ENCODE measurements around the gene MC3R.

DNA sequence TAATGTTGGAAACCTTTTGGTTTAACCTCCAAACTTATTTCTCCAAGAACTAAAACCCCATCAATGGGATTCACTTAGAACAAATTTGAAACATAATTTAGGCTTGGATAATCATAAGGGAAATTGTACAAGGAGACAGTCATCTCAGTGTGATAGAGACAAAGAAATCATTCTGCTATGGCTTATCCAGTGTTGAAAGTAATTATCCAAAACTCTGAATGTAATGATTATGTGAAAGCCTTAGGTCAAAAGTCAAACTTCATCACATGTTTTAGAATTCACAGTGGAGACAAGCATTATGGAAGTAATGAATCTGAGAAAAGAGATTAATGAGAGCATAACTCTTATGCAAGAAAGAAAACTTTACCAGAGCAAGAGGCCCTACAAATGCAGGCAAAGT lies 20.0 kb downstream of the MC3R start:
- TF ChIP-seq, protein P1, sequence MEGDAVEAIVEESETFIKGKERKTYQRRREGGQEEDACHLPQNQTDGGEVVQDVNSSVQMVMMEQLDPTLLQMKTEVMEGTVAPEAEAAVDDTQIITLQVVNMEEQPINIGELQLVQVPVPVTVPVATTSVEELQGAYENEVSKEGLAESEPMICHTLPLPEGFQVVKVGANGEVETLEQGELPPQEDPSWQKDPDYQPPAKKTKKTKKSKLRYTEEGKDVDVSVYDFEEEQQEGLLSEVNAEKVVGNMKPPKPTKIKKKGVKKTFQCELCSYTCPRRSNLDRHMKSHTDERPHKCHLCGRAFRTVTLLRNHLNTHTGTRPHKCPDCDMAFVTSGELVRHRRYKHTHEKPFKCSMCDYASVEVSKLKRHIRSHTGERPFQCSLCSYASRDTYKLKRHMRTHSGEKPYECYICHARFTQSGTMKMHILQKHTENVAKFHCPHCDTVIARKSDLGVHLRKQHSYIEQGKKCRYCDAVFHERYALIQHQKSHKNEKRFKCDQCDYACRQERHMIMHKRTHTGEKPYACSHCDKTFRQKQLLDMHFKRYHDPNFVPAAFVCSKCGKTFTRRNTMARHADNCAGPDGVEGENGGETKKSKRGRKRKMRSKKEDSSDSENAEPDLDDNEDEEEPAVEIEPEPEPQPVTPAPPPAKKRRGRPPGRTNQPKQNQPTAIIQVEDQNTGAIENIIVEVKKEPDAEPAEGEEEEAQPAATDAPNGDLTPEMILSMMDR (IDR thresholded peaks at IDR 0.05; ENCODE audit: low read depth, low read length) = no peak
- TF ChIP-seq, protein P2, sequence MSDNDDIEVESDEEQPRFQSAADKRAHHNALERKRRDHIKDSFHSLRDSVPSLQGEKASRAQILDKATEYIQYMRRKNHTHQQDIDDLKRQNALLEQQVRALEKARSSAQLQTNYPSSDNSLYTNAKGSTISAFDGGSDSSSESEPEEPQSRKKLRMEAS (IDR thresholded peaks at IDR 0.05; ENCODE audit: low read depth, low read length) = no peak
